ENCODE measurements around the gene FAM83B. TPM values are rescaled to one million over a fixed set of nuclear protein-coding genes. Genes with fewer than 3 reads are reported as not detected.

FAM83B gene
- total and polyA plus RNA-seq, 2 of the 13 experiments (the other 11 are each of a cell fraction or from before 2014, with no cell fraction given), result not detected

DNA sequence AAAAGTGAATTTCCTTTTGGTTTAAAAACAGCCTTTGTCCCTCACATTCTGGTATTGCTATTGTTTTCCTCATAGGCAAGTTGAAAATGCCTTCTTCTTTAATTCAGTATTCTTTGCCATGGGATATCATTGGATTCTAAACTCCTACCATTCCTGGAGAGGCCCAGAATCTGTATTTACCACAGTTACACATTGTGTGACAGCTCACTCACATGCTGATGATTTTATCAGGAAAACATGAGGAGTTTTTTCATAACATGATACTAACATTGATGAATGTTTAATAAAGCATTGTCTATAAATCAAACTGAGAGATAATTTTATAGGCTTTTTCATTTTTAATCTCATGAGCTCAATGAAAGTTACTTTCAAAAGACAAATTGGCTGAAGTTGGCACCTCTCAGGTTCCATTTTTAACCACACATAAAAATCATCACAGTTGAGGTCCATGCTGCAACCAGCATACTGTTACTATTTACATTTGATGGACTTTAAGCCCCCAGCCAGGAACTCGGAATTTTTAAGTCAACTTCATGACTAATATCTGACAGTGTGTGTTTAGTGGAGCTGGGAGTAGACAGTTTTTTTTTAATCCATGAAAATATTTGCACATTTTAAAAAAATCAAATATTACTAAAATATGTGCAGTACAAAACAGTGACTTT, 82.8 kb downstream of the FAM83B start (continued):
- TF ChIP-seq ZNF589 (CRISPR knock-in tag; conservative IDR thresholded peaks at IDR 0.05), result no peak
- peak; percentile 60; the same call in 1 of the 2 replicates for TF ChIP-seq ZNF264 (CRISPR knock-in tag; IDR thresholded peaks at IDR 0.05)
- no peak for TF ChIP-seq CREB1 (IDR thresholded peaks at IDR 0.05)
- TF ChIP-seq CREB1 (CRISPR knock-in tag; IDR thresholded peaks at IDR 0.05), result peak; percentile 24; the same call in 1 of the 2 replicates
- no peak; the same call in 1 of the 2 replicates for TF ChIP-seq ZNF749 (CRISPR knock-in tag; IDR thresholded peaks at IDR 0.05; ENCODE audit: borderline replicate concordance)
- no peak for TF ChIP-seq ZFAT (CRISPR knock-in tag; conservative IDR thresholded peaks at IDR 0.05)
- no peak for TF ChIP-seq ZNF280B (CRISPR knock-in tag; IDR thresholded peaks at IDR 0.05; ENCODE audit: borderline replicate concordance)
- peak; percentile 77 to 86; a peak in 3 of 4 replicates for TF ChIP-seq EP300 (IDR thresholded peaks at IDR 0.05; ENCODE audit: low read depth in 2 of 2, low read length in 2 of 2)
- no peak for TF ChIP-seq EP300 (CRISPR knock-in tag; IDR thresholded peaks at IDR 0.05; ENCODE audit: borderline replicate concordance)
- TF ChIP-seq HOMEZ (CRISPR knock-in tag; IDR thresholded peaks at IDR 0.05; ENCODE audit: low read depth), result peak; percentile 99
- TF ChIP-seq ELF3 (CRISPR knock-in tag; IDR thresholded peaks at IDR 0.05), result peak; percentile 72
- TF ChIP-seq PAXIP1 (CRISPR knock-in tag; conservative IDR thresholded peaks at IDR 0.05), result peak; percentile 98
- TF ChIP-seq ZNF772 (CRISPR knock-in tag; IDR thresholded peaks at IDR 0.05), result no peak
- TF ChIP-seq MEIS2 (CRISPR knock-in tag; IDR thresholded peaks at IDR 0.05), result 0 out of 2 replicates have a peak, but pooled peaks have one; percentile 41
- peak; percentile 91 for TF ChIP-seq GATAD2A (CRISPR knock-in tag; IDR thresholded peaks at IDR 0.05)
- TF ChIP-seq MXD3 (CRISPR knock-in tag; IDR thresholded peaks at IDR 0.05), result no peak
- TF ChIP-seq STAT5B (CRISPR knock-in tag; IDR thresholded peaks at IDR 0.05), result no peak
- no peak for TF ChIP-seq ZBTB20 (CRISPR knock-in tag; IDR thresholded peaks at IDR 0.05; ENCODE audit: borderline replicate concordance, low read depth)
- TF ChIP-seq POGZ (CRISPR knock-in tag; IDR thresholded peaks at IDR 0.05), result peak; percentile 86
- peak; percentile 59; the same call in 1 of the 2 replicates for TF ChIP-seq SMAD3 (CRISPR knock-in tag; IDR thresholded peaks at IDR 0.05)
- 0 out of 2 replicates have a peak, but pooled peaks have one; percentile 71 for TF ChIP-seq ZNF317 (CRISPR knock-in tag; IDR thresholded peaks at IDR 0.05)
- TF ChIP-seq NR1H2 (CRISPR knock-in tag; IDR thresholded peaks at IDR 0.05; ENCODE audit: borderline replicate concordance, low read depth), result no peak
- peak; percentile 60; the same call in 1 of the 2 replicates for TF ChIP-seq ZNF12 (CRISPR knock-in tag; IDR thresholded peaks at IDR 0.05)
- TF ChIP-seq ZNF552 (CRISPR knock-in tag; IDR thresholded peaks at IDR 0.05; ENCODE audit: borderline replicate concordance), result no peak

Data from HepG2 (cell line).